Smooth muscle cell (in vitro differentiated cells): ENCODE data around the gene CENPE. TPM values are rescaled to one million over a fixed set of nuclear protein-coding genes. Genes with fewer than 3 reads are reported as not detected.

Experiments
- DNase-seq: peaks from one replicate; lab custom pipeline; 2025; ENCODE audit not compliant: unreplicated experiment; lab: John Stamatoyannopoulos, UW
- H2AFZ ChIP-seq: fragments of 200-600 bp; sonication (generic); 2 replicates; pipeline ENCODE4 v1.6.0; 2016; ENCODE audit warnings: antibody characterized with exemption, low read depth, mild to moderate bottlenecking
- H3F3A ChIP-seq: fragments of 200-600 bp; sonication (generic); 2 replicates; pipeline ENCODE4 v1.6.0; 2017; ENCODE audit warnings: antibody characterized with exemption, low read depth
- H3K27ac ChIP-seq: fragments of 200-600 bp; sonication (generic); 2 replicates; pipeline ENCODE4 v1.5.1; 2016; ENCODE audit warnings: low read depth, mild to moderate bottlenecking
- H3K27me3 ChIP-seq: fragments of 200-600 bp; sonication (generic); 2 replicates; pipeline ENCODE4 v1.6.1; 2016; ENCODE audit warnings: low read depth, mild to moderate bottlenecking
- H3K36me3 ChIP-seq: fragments of 200-600 bp; sonication (generic); 2 replicates; pipeline ENCODE4 v1.5.1; 2016; ENCODE audit warnings: low read depth
- H3K4me1 ChIP-seq: fragments of 200-600 bp; sonication (generic); 2 replicates; pipeline ENCODE4 v1.5.1; 2016; ENCODE audit warnings: low read depth
- H3K4me2 ChIP-seq: fragments of 200-600 bp; sonication (generic); 2 replicates; pipeline ENCODE4 v1.6.0; 2016; ENCODE audit warnings: mild to moderate bottlenecking
- H3K4me3 ChIP-seq: fragments of 200-600 bp; sonication (generic); 2 replicates; pipeline ENCODE4 v1.5.1; 2016; ENCODE audit warnings: mild to moderate bottlenecking
- H3K79me2 ChIP-seq: fragments of 200-600 bp; sonication (generic); 2 replicates; pipeline ENCODE4 v1.6.0; 2016; ENCODE audit warnings: low read depth, mild to moderate bottlenecking
- H3K9ac ChIP-seq: fragments of 200-600 bp; sonication (generic); 2 replicates; pipeline ENCODE4 v1.6.0; 2016; ENCODE audit warnings: low read depth
- H3K9me3 ChIP-seq: fragments of 200-600 bp; sonication (generic); replicated peaks from 2 replicates; pipeline ENCODE4 v1.5.1; 2016; ENCODE audit warnings: low read depth
- H4K20me1 ChIP-seq: fragments of 200-600 bp; sonication (generic); 2 replicates; pipeline ENCODE4 v1.6.0; 2016; ENCODE audit warnings: low read depth
- CTCF ChIP-seq: fragments of 200-600 bp; sonication (generic); IDR thresholded peaks from 2 replicates; pipeline ENCODE4 v1.5.1; 2017; ENCODE audit warnings: borderline replicate concordance, mild to moderate bottlenecking, antibody characterized with exemption; ENCODE audit not compliant: insufficient read depth, poor library complexity, severe bottlenecking
- WGBS: methylation state at CpG from one replicate; pipeline ENCODE4 v1.1.7; 2016; ENCODE audit warnings: low lambda C conversion rate; 5-methylcytosine and 5-hydroxymethylcytosine counted together
- polyA plus RNA-seq: library from polyadenylated mRNA; unstranded; fragments of >200 nt; fragmentation: Nextera tagmentation; extraction: Ambion mirVana; gene quantifications from 2 replicates; pipeline ENCODE4 v1.2.1, GENCODE V29; 2016
- total RNA-seq: library from RNA; depleted of rRNA; stranded (reverse); fragments of >200 nt; gene quantifications from 2 replicates; pipeline ENCODE4 v1.2.3, GENCODE V29; 2014

CENPE gene
- total and polyA plus RNA-seq, 2 experiments from 2014 or later: 2.4 to 5.6 TPM

- no peaks in the 10 kb centered on the region for H3K4me1 ChIP-seq
- no peak overlapping the region for H3K9ac ChIP-seq
- H3K9me3 ChIP-seq: no peaks in the 10 kb centered on the region
- peaks cover 4% of the 10 kb centered on the region for H3K79me2 ChIP-seq
- 96% methylated on average over 2 of the region's 2 CpGs for WGBS
- H3K4me3 ChIP-seq: no peak overlapping the region
- H3F3A ChIP-seq: no peaks in the 10 kb centered on the region
- no peaks in the 10 kb centered on the region for H3K27me3 ChIP-seq
- no peak overlapping the region for H2AFZ ChIP-seq
- no peaks in the 10 kb centered on the region for H3K36me3 ChIP-seq
- H3K4me2 ChIP-seq: no peak overlapping the region
- H3K27ac ChIP-seq: no peak overlapping the region
- no peaks in the 10 kb centered on the region for H4K20me1 ChIP-seq
- TF ChIP-seq CTCF: no peak
- DNase-seq: no peak
These were observed 124.2 kb downstream of the CENPE start for GRCh38 chr4:103073792-103074438.

GRCh38 chr4:103067841-103068547 is 130.1 kb downstream of the CENPE start:
- H3K9ac ChIP-seq: no peak overlapping the region
- peaks cover 3% of the 10 kb centered on the region for H3K36me3 ChIP-seq
- TF ChIP-seq CTCF: no peak
- H3K4me2 ChIP-seq: no peak overlapping the region
- H3K4me3 ChIP-seq: no peak overlapping the region
- H3F3A ChIP-seq: no peaks in the 10 kb centered on the region
- H3K9me3 ChIP-seq: no peaks in the 10 kb centered on the region
- DNase-seq: no peak
- no peaks in the 10 kb centered on the region for H4K20me1 ChIP-seq
- no peaks in the 10 kb centered on the region for H3K4me1 ChIP-seq
- H3K27me3 ChIP-seq: no peaks in the 10 kb centered on the region
- 92% methylated on average over 2 of the region's 2 CpGs for WGBS
- H3K79me2 ChIP-seq: no peaks in the 10 kb centered on the region
- no peak overlapping the region for H2AFZ ChIP-seq
- H3K27ac ChIP-seq: no peak overlapping the region

- no peak overlapping the region for H2AFZ ChIP-seq
- no peaks in the 10 kb centered on the region for H4K20me1 ChIP-seq
- no peak for TF ChIP-seq CTCF
- H3K9ac ChIP-seq: no peak overlapping the region
- H3K4me1 ChIP-seq: no peaks in the 10 kb centered on the region
- H3K27ac ChIP-seq: no peak overlapping the region
- DNase-seq: no peak
- no peak overlapping the region for H3K4me2 ChIP-seq
- no peaks in the 10 kb centered on the region for H3K9me3 ChIP-seq
- peaks cover 1% of the 10 kb centered on the region for H3K36me3 ChIP-seq
- no peaks in the 10 kb centered on the region for H3K27me3 ChIP-seq
- no peaks in the 10 kb centered on the region for H3K79me2 ChIP-seq
- no peak overlapping the region for H3K4me3 ChIP-seq
- 98% methylated on average over 2 of the region's 2 CpGs for WGBS
- H3F3A ChIP-seq: no peaks in the 10 kb centered on the region
These were observed 137.5 kb downstream of the CENPE start for GRCh38 chr4:103060453-103061148.

Other genes starting within 250 kb of the CENPE start
- gene SLC9B1, start 178.6 kb downstream of the CENPE start, total RNA-seq: not detected in 2 replicates
- gene SLC9B1, start 178.6 kb downstream of the CENPE start, polyA plus RNA-seq: 0.38 TPM in 1 of 2 replicates, not detected in the other
- gene SLC9B2, start 121.6 kb downstream of the CENPE start, total RNA-seq: 6.0 and 11.2 TPM in 2 replicates
- 4.5 and 6.0 TPM in 2 replicates for gene SLC9B2, start 121.6 kb downstream of the CENPE start, polyA plus RNA-seq
- 93.7 and 96.2 TPM in 2 replicates for gene BDH2, start 98.5 kb downstream of the CENPE start, total RNA-seq
- gene BDH2, start 98.5 kb downstream of the CENPE start, polyA plus RNA-seq: 70.5 and 84.3 TPM in 2 replicates